ENCODE data around the gene NEK4.
"Not testable (repeated sequence)": the region's sequence is repeated elsewhere in the genome, so short reads cannot be mapped to it uniquely, and the experiment has no call there.

GRCh38 chr3:52776486-52776885, 5.7 kb upstream of the NEK4 start:
- TF ChIP-seq CTCF (IDR thresholded peaks at IDR 0.05; ENCODE audit: low read length); EZH2 (optimal IDR thresholded peaks at IDR 0.05; ENCODE audit: low read depth, low read length): not testable (repeated sequence)

Data from MM.1S (cell line).